ENCODE measurements around the gene GSE1.
A peak's percentile ranks its signal among the peaks of the same experiment; 100 is the strongest.

The GSE1 gene

GRCh38 chr16:85658504-85659326, 45.6 kb downstream of the GSE1 start:
- no peak for DNase-seq (ENCODE audit: low read depth in 2 of 2)

GRCh38 chr16:85659336-85659735, 46.2 kb downstream of the GSE1 start:
- DNase-seq (ENCODE audit: low read depth in 2 of 2), result no peak

DNA sequence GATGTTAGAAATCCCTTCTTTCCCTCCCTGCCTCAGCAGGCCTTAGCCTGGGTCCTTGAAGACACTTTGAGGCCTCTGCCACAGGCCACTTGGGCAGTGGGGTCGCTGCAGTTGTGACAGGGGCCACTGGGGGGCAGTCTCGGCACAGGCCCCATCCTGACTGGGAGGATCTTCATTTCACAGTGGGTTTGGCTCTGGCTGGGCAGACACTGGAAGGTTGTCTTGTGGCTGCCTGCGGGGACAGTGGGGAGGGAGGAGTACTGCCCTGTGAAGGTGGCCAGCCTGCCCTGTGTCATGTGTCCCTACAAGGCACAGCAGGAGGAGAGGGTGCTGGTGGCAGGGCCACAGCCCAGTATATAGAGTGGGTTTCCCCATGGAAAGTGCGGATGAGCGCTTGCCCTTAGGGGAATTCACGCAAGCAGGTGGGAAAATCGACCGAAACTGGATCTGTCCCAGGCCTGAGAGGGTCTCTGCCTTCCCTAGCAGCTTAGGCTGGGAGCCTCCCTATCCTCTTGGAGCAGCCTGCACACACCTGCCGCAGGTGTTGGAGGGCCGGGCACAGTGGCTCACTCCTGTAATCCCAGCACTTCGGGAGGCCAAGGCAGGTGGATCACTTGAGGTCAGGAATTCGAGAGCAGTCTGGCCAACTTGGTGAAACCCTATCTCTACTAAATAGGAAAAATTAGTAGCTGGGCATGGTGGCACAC, 46.8 kb downstream of the GSE1 start:
- DNase-seq (ENCODE audit: low read depth in 2 of 2), result peak; percentile 41 to 54

GRCh38 chr16:85660843-85661739, 48.0 kb downstream of the GSE1 start:
- no peak for DNase-seq (ENCODE audit: low read depth in 2 of 2)

DNA sequence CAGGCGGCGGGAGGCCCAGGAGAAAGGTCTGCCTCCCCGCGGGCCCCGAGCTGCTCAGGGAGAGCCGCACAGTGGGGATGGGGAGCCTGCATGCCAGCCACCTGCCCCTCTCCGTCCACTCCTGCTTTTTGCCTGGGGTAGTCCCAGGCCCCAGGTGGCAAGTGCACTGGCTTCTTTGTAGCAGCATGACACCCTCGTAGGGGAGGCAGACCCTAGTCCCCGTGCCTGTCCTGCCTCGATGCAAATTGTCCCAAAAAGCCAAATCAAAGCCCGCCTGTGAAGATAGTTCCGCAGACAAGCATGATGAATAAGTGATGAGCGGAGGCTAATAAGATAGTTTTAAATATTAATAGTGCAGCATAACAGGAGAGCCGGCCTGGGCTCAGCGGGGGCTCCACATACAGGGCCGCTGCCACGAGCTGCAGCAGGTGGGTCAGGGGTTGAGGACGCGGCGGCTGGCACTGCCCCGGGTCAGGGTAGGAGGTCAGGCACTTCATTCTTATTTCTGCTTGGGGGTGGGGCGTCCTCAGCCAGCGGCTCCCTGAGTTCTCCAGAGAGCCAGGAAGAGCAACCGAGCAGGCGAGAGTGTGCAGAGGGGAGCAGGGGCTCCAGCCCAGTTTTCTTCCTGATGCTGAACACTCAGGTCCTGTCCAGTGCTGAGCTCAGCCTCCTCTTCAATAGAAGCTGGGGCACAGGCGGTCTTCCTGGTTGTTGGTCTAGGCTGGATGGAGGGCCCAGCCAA, 48.8 kb downstream of the GSE1 start:
- no peak for DNase-seq (ENCODE audit: low read depth in 2 of 2)

DNA sequence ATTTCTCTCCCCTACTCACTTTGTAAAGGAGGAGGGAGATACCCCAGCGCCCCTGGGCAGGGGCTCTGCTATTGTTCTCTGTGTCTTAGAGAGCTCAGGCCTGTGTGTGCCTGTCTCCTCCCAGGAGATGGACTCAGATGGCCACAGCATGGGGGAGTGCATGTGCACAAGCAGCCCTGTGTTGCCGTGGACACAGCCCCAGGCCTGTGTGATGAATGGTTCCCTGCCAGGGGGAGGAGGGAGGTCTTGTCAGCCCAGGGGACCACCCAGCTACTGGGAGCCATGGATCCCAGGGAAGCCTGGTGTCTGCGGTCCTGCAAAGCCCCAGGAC, 49.3 kb downstream of the GSE1 start:
- no peak for DNase-seq (ENCODE audit: low read depth in 2 of 2)

DNA sequence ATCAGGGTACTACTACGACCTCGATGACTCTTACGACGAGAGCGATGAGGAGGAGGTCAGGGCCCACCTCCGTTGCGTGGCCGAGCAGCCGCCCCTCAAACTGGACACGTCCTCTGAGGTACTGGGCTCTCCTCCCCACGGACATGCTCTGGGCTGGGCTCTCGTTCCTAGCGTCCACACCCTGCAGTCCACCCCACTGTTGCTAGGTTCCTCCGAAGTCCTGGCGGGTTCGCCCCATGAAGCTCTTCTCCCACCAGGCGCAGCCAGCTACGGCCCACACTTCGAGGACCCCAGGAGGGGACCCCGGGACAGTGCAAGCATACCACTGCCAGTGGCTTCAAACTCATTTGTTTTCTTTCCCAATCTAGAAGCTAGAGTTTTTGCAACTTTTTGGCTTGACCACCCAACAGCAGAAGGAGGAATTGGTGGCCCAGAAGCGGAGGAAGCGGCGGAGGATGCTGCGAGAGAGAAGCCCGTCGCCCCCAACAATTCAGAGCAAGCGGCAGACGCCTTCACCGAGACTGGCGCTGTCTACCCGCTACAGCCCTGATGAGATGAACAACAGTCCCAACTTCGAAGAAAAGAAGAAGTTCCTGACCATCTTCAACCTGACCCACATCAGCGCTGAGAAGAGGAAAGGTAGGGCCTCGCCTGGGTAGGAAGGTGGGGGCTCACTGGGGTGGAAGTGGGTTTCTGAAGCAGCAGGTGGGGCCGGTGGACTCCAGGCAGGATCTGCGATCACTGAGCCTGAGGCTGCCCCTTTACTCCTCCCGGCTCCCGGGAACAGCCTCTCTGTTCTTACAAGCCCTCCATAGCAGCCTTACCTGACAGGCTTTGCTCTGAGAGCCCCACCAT, 50.1 kb downstream of the GSE1 start:
- no peak for DNase-seq (ENCODE audit: low read depth in 2 of 2)

- DNase-seq (ENCODE audit: low read depth in 2 of 2), result no peak
These were observed 50.8 kb downstream of the GSE1 start for GRCh38 chr16:85663891-85664321.

- no peak for DNase-seq (ENCODE audit: low read depth in 2 of 2)
These were observed 51.7 kb downstream of the GSE1 start for GRCh38 chr16:85664580-85665372.

DNA sequence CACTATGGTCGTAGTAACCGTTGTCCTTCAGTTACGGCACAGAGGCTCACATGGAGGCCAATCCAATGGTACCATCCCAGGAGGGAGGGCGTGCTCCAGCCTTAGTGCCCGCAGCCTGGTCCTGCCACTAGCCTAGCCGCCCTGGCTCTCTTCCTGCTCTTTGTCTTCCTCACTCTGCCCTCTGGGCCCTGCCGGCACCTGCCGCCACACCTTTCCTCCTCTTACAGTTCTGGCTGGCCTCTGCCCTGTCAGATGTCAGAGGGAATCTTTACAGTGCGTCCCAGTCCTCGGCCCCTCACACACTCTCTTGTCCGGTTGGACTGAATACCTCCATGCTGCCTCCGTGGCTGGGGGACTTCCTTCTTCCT, 52.2 kb downstream of the GSE1 start:
- no peak for DNase-seq (ENCODE audit: low read depth in 2 of 2)

DNA sequence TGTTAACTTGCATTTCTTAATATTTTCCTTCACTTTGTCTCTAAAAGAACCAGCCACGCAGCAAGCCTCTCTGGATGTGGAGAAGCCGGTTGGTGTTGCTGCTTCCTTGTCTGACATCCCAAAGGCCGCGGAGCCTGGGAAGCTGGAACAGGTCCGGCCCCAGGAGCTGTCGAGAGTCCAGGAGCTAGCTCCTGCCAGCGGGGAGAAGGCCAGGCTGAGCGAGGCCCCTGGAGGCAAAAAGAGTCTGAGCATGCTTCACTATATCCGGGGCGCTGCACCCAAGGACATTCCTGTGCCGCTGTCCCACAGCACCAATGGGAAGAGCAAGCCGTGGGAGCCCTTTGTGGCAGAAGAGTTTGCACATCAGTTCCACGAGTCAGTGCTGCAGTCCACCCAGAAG, 52.8 kb downstream of the GSE1 start:
- no peak for DNase-seq (ENCODE audit: low read depth in 2 of 2)

DNA sequence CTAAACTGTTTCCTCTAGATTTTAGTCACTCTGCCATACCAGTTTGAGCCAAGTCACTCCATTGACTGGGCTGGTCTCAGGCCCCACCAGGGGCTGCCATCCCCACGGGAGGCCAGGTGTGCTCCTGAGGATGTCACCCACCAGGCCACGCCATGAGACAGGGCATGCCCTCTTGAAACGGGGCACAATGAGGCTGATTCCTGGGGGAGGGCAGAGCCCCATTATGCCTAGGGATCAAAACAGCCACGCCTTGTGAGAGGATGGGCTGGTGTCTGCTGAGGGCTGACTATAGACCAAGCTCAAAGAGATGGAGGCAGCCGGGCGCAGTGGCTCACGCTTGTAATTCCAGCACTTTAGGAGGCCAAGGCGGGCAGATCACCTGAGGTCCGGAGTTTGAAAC, 54.1 kb downstream of the GSE1 start:
- no peak for DNase-seq (ENCODE audit: low read depth in 2 of 2)

DNA sequence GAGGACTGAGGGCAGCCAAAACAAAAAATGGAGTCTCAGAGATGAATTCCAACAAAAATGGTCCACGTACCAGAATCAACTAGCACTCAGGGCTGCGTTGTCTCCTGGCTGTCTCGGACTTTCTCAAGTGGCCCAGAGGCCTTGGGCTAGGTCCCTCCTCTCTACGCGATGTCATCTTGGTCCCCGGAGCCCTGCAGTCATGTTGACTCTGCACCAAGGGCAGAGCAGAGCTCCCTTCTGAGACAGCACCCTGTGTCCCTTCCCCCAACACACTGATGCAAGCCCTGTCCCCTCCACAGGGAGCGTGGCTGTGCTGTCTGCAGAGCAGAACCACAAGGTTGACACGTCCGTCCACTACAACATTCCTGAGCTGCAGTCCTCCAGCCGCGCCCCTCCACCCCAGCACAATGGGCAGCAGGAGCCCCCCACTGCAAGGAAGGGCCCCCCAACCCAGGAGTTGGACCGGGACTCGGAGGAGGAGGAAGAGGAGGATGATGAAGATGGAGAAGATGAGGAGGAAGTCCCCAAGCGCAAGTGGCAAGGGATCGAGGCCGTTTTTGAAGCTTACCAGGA, 54.8 kb downstream of the GSE1 start:
- DNase-seq (ENCODE audit: low read depth in 2 of 2), result no peak

GRCh38 chr16:85668676-85669424, 55.7 kb downstream of the GSE1 start:
- DNase-seq (ENCODE audit: low read depth in 2 of 2), result no peak

- no peak for DNase-seq (ENCODE audit: low read depth in 2 of 2)
These were observed 57.7 kb downstream of the GSE1 start for GRCh38 chr16:85670840-85671239.

- DNase-seq (ENCODE audit: low read depth in 2 of 2), result no peak
These were observed 60.7 kb downstream of the GSE1 start for GRCh38 chr16:85673529-85674417.

DNA sequence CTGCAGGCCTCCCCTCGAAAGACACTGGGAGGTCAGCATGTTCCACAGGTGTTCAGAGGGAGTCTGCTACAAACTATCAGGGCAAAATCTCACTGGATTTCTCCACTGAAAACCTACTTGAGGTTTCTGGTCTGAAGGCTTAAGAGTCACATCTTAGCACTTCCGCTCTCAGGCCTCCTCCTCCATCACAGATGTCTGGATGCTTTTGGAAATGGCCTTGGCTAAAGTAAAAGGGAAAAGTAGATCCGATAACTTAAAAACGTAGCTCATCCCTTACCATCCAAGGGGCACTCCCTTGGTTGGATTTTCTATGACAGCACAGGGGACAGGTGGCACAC, 61.3 kb downstream of the GSE1 start:
- no peak for DNase-seq (ENCODE audit: low read depth in 2 of 2)

GRCh38 chr16:85674828-85675227, 61.7 kb downstream of the GSE1 start:
- DNase-seq (ENCODE audit: low read depth in 2 of 2), result no peak

Data from stimulated activated CD4-positive, alpha-beta T cell treated with anti-CD3 and anti-CD28 coated beads, Interleukin-15, amount 100 ng/mL, for 48 hours (primary cell).